ENCODE results near the gene CDC123.

- TF ChIP-seq, protein P1, sequence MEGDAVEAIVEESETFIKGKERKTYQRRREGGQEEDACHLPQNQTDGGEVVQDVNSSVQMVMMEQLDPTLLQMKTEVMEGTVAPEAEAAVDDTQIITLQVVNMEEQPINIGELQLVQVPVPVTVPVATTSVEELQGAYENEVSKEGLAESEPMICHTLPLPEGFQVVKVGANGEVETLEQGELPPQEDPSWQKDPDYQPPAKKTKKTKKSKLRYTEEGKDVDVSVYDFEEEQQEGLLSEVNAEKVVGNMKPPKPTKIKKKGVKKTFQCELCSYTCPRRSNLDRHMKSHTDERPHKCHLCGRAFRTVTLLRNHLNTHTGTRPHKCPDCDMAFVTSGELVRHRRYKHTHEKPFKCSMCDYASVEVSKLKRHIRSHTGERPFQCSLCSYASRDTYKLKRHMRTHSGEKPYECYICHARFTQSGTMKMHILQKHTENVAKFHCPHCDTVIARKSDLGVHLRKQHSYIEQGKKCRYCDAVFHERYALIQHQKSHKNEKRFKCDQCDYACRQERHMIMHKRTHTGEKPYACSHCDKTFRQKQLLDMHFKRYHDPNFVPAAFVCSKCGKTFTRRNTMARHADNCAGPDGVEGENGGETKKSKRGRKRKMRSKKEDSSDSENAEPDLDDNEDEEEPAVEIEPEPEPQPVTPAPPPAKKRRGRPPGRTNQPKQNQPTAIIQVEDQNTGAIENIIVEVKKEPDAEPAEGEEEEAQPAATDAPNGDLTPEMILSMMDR (IDR thresholded peaks at IDR 0.05), result no peak
- TF ChIP-seq POLR2A (IDR thresholded peaks at IDR 0.05), result no peak
These were observed 16.5 kb downstream of the CDC123 start for GRCh38 chr10:12212454-12212853.

All from lower leg skin (tissue), 3 donors.